PC-9 (cell line): Measurements from ENCODE around the gene KCNJ12. TPM values are rescaled to one million over a fixed set of nuclear protein-coding genes. Genes with fewer than 3 reads are reported as not detected.
"Not testable (repeated sequence)": the region's sequence is repeated elsewhere in the genome, so short reads cannot be mapped to it uniquely, and the experiment has no call there.

ENCODE experiments used
- BruUV-seq: library from RNA; stranded (reverse); fragments of 400-500 nt; replicated peaks from 2 replicates; lab custom pipeline; 2021; lab: Mats Ljungman, UMichigan
- CTCF ChIA-PET: fragments of 300-600 bp; sonication (Branson Sonifier 250); formaldehyde crosslinking; loops from one replicate; lab custom pipeline; 2022; ENCODE audit warnings: antibody characterized with exemption; lab: Charles Lee
- POLR2A ChIA-PET: fragments of 300-600 bp; sonication (Branson Sonifier 250); formaldehyde crosslinking; loops from one replicate; lab custom pipeline; 2022; ENCODE audit warnings: antibody characterized with exemption; ENCODE audit not compliant: unreplicated experiment; lab: Charles Lee
- DNase-seq, 2 experiments: peaks; one replicate each; pipeline versions ENCODE4 v3.0.0 to v3.0.0-alpha.2; 2015 to 2022; ENCODE audit warnings: mixed read lengths in 1 of 2
- H2AFZ ChIP-seq: fragments of 200-600 bp; sonication (generic); 2 replicates; pipeline ENCODE4 v1.8.1; 2017; ENCODE audit warnings: antibody characterized with exemption
- H3F3A ChIP-seq: fragments of 200-600 bp; sonication (generic); 2 replicates; pipeline ENCODE4 v1.8.1; 2017; ENCODE audit warnings: antibody characterized with exemption, mild to moderate bottlenecking, low read depth; ENCODE audit not compliant: insufficient read depth
- H3K27ac ChIP-seq: fragments of 200-600 bp; sonication (generic); 2 replicates; pipeline ENCODE4 v1.6.1; 2016; ENCODE audit warnings: mixed run types
- H3K27me3 ChIP-seq: fragments of 200-600 bp; sonication (generic); 2 replicates; pipeline ENCODE4 v1.6.1; 2016; ENCODE audit warnings: low read depth, mixed run types; ENCODE audit not compliant: insufficient read depth
- H3K36me3 ChIP-seq: fragments of 200-600 bp; sonication (generic); 2 replicates; pipeline ENCODE4 v1.6.1; 2016; ENCODE audit warnings: low read depth, mixed run types
- H3K4me1 ChIP-seq: fragments of 200-600 bp; sonication (generic); replicated peaks from 2 replicates; pipeline ENCODE4 v1.6.1; 2016; ENCODE audit warnings: mixed run types; ENCODE audit not compliant: insufficient read depth
- H3K4me2 ChIP-seq: fragments of 200-600 bp; sonication (generic); 2 replicates; pipeline ENCODE4 v1.6.1; 2017; ENCODE audit warnings: mixed run types
- H3K4me3 ChIP-seq: fragments of 200-600 bp; sonication (generic); 2 replicates; pipeline ENCODE4 v1.6.1; 2016; ENCODE audit warnings: mixed run types
- H3K79me2 ChIP-seq: fragments of 200-600 bp; sonication (generic); 2 replicates; pipeline ENCODE4 v1.6.1; 2017; ENCODE audit warnings: low read depth, mixed run types
- H3K9me2 ChIP-seq: fragments of 200-600 bp; sonication (generic); 2 replicates; pipeline ENCODE4 v1.8.1; 2017; ENCODE audit warnings: mild to moderate bottlenecking; ENCODE audit not compliant: insufficient read depth
- H3K9me3 ChIP-seq: fragments of 200-600 bp; sonication (generic); 2 replicates; pipeline ENCODE4 v1.8.1; 2016; ENCODE audit warnings: low read depth; ENCODE audit not compliant: insufficient read depth
- H4K20me1 ChIP-seq: fragments of 200-600 bp; sonication (generic); 2 replicates; pipeline ENCODE4 v1.8.1; 2017; ENCODE audit not compliant: insufficient read depth
- EZH2 ChIP-seq: fragments of 200-600 bp; sonication (generic); IDR thresholded peaks from 2 replicates; pipeline ENCODE4 v1.8.0; 2017; ENCODE audit warnings: antibody characterized with exemption, low read depth
- intact Hi-C: fragments of 100-400 bp; cut with micrococcal nuclease; formaldehyde crosslinking; loops from one replicate; pipeline ENCODE4 v1.10.0; 2022; ENCODE audit not compliant: unreplicated experiment
- total RNA-seq: library from RNA; stranded (reverse); gene quantifications from 2 replicates; pipeline ENCODE4 v1.2.3, GENCODE V29; 2021
- TF ChIP-seq, protein P1 (sequence below): fragments of 200-600 bp; sonication (generic); conservative IDR thresholded peaks from 2 replicates; pipeline ENCODE4 v1.6.1; 2017; ENCODE audit warnings: mixed run types, antibody characterized with exemption, mild to moderate bottlenecking, moderate library complexity

Gene KCNJ12
- total RNA-seq, 1 experiment from 2014 or later = 1.1 TPM

DNA sequence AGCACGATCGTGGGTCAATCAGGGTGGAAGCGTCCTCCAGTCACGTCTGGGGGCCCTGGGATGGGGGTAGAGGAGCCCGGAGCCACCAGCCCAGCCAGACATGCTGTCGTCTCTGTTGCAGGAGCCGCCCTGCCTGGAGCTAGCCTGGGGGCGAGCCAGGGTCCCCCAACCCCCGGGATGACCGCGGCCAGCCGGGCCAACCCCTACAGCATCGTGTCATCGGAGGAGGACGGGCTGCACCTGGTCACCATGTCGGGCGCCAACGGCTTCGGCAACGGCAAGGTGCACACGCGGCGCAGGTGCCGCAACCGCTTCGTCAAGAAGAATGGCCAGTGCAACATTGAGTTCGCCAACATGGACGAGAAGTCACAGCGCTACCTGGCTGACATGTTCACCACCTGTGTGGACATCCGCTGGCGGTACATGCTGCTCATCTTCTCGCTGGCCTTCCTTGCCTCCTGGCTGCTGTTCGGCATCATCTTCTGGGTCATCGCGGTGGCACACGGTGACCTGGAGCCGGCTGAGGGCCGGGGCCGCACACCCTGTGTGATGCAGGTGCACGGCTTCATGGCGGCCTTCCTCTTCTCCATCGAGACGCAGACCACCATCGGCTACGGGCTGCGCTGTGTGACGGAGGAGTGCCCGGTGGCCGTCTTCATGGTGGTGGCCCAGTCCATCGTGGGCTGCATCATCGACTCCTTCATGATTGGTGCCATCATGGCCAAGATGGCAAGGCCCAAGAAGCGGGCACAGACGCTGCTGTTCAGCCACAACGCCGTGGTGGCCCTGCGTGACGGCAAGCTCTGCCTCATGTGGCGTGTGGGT, 39.2 kb downstream of the KCNJ12 start:
- H2AFZ ChIP-seq, H3K4me3 ChIP-seq, POLR2A ChIA-PET, H3K27ac ChIP-seq, H3K36me3 ChIP-seq, H3K79me2 ChIP-seq, H3K9me3 ChIP-seq, DNase-seq, H4K20me1 ChIP-seq, H3K27me3 ChIP-seq, H3K4me2 ChIP-seq, H3F3A ChIP-seq, intact Hi-C loops, BruUV-seq, H3K9me2 ChIP-seq, CTCF ChIA-PET: not testable (repeated sequence)
- peaks cover 17% of the 10 kb centered on the region for H3K4me1 ChIP-seq

DNA sequence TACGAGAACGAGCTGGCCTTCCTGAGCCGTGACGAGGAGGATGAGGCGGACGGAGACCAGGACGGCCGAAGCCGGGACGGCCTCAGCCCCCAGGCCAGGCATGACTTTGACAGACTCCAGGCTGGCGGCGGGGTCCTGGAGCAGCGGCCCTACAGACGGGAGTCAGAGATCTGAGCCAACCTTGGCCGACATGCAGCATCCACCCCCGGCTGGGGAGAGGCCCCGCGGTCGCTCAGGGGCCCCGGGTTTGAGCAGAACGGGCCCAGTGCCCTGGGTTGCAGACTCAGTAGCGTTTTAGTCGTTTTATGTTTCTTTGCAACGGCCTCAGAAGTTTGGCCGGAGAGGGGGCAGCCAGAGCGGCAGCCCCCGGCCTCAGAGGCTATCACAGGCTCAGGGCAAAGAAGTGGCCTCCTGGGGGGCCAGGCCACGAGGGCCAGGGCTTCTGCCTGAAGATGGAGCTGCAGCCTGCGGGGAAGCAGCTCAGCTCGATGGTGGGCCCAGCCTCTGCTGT, 40.4 kb downstream of the KCNJ12 start:
- H3F3A ChIP-seq, POLR2A ChIA-PET, BruUV-seq, H3K9me3 ChIP-seq, H2AFZ ChIP-seq, H4K20me1 ChIP-seq, H3K4me2 ChIP-seq, H3K9me2 ChIP-seq, H3K4me3 ChIP-seq, DNase-seq, H3K27ac ChIP-seq, H3K36me3 ChIP-seq, H3K4me1 ChIP-seq, H3K79me2 ChIP-seq, CTCF ChIA-PET, H3K27me3 ChIP-seq, intact Hi-C loops: not testable (repeated sequence)

DNA sequence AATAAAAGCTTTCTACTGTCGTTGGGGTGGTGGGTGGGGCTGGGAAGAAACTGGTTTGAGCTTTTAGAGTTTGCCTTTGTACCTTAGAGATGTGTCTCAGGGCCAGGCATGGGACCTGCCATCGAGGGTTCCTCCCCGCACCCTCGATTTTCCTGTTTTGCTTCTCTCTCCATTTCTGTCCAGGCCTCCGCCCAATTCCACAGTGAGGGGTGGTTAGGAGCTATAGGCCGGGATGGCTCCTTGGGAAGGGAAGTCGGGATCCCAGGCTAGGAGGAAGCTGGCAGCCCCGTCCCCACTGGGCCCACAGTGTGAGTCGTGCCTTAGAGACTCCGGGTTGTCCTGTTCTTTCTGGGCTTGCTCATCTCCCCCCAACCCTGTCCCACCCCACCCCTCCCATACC, 41.2 kb downstream of the KCNJ12 start:
- CTCF ChIA-PET, H3K4me2 ChIP-seq, intact Hi-C loops, POLR2A ChIA-PET, H3K79me2 ChIP-seq, H2AFZ ChIP-seq, H3K9me2 ChIP-seq, H3K4me1 ChIP-seq, H3K36me3 ChIP-seq, BruUV-seq, H3K27me3 ChIP-seq, H4K20me1 ChIP-seq, H3K9me3 ChIP-seq, H3F3A ChIP-seq, H3K27ac ChIP-seq, H3K4me3 ChIP-seq: not testable (repeated sequence)
- DNase-seq = peak; percentile 40 to 49

DNA sequence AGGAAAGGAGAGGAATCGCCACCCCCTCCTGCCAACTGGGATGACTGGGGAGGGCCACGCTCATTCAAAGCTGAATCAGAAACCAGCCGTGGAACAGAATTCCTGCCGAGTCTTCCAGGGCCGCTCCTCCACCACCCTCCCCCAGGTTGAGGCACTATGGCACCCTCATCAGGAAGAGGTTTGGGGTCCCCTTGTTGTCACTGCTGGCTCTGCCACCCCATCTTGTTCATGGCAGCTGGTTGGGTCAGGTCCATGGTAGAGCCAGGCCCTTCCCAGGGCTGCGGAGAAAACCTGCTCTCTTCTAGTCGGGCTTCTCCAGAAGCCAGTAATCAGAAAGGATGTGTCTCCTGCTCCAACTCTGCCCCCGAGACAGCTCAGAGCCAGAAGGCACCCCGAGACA, 41.8 kb downstream of the KCNJ12 start:
- no peak overlapping the region for H2AFZ ChIP-seq
- no peaks in the 10 kb centered on the region for H3K36me3 ChIP-seq
- CTCF ChIA-PET = no interaction called here

More for the DNA sequence above, 41.8 kb downstream of the KCNJ12 start:
- intact Hi-C loops = no loop called here
- H3K9me3 ChIP-seq = no peaks in the 10 kb centered on the region
- H3K27me3 ChIP-seq = no peaks in the 10 kb centered on the region
- no peak overlapping the region for H3K4me3 ChIP-seq
- TF ChIP-seq, protein P1, sequence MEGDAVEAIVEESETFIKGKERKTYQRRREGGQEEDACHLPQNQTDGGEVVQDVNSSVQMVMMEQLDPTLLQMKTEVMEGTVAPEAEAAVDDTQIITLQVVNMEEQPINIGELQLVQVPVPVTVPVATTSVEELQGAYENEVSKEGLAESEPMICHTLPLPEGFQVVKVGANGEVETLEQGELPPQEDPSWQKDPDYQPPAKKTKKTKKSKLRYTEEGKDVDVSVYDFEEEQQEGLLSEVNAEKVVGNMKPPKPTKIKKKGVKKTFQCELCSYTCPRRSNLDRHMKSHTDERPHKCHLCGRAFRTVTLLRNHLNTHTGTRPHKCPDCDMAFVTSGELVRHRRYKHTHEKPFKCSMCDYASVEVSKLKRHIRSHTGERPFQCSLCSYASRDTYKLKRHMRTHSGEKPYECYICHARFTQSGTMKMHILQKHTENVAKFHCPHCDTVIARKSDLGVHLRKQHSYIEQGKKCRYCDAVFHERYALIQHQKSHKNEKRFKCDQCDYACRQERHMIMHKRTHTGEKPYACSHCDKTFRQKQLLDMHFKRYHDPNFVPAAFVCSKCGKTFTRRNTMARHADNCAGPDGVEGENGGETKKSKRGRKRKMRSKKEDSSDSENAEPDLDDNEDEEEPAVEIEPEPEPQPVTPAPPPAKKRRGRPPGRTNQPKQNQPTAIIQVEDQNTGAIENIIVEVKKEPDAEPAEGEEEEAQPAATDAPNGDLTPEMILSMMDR = no peak
- TF ChIP-seq EZH2 = no peak
- BruUV-seq = no TSS peak
- no peak for DNase-seq
- H3K4me1 ChIP-seq = no peaks in the 10 kb centered on the region
- H4K20me1 ChIP-seq = no peaks in the 10 kb centered on the region
- H3K27ac ChIP-seq = no peak overlapping the region
- POLR2A ChIA-PET = no interaction called here
- H3K79me2 ChIP-seq = no peaks in the 10 kb centered on the region
- H3K4me2 ChIP-seq = no peak overlapping the region
- no peaks in the 10 kb centered on the region for H3F3A ChIP-seq
- no peaks in the 10 kb centered on the region for H3K9me2 ChIP-seq
